KMS-11 (cell line): ENCODE measurements around the gene KANSL1.

Experiments
- H2AFZ ChIP-seq: fragments of 200-600 bp; sonication (generic); 2 replicates; pipeline ENCODE4 v1.6.1; 2016; ENCODE audit warnings: antibody characterized with exemption, mixed run types, low read depth
- H3K27ac ChIP-seq: fragments of 200-600 bp; sonication (generic); 2 replicates; pipeline ENCODE4 v1.6.1; 2016; ENCODE audit warnings: mild to moderate bottlenecking, mixed run types
- H3K27me3 ChIP-seq: fragments of 200-600 bp; sonication (generic); 2 replicates; pipeline ENCODE4 v1.6.1; 2017; ENCODE audit warnings: mild to moderate bottlenecking, low read depth, mixed run types, moderate library complexity; ENCODE audit not compliant: insufficient read depth
- H3K36me3 ChIP-seq: fragments of 200-600 bp; sonication (generic); 2 replicates; pipeline ENCODE4 v1.6.1; 2017; ENCODE audit warnings: mild to moderate bottlenecking, mixed run types; ENCODE audit not compliant: insufficient read depth
- H3K4me1 ChIP-seq: fragments of 200-600 bp; sonication (generic); 2 replicates; pipeline ENCODE4 v1.6.1; 2016; ENCODE audit warnings: mild to moderate bottlenecking, low read depth, mixed run types; ENCODE audit not compliant: poor library complexity, severe bottlenecking
- H3K4me2 ChIP-seq: fragments of 200-600 bp; sonication (generic); 2 replicates; pipeline ENCODE4 v1.7.0; 2016; ENCODE audit warnings: mild to moderate bottlenecking, mixed run types
- H3K4me3 ChIP-seq: fragments of 200-600 bp; sonication (generic); IDR thresholded peaks from 2 replicates; pipeline ENCODE4 v1.6.1; 2017; ENCODE audit warnings: low read depth, low read length, mixed read lengths; ENCODE audit not compliant: insufficient read depth
- H3K79me2 ChIP-seq: fragments of 200-600 bp; sonication (generic); 2 replicates; pipeline ENCODE4 v1.6.1; 2016; ENCODE audit warnings: low read depth, mixed run types; ENCODE audit not compliant: insufficient read depth
- H3K9ac ChIP-seq: fragments of 200-600 bp; sonication (generic); 2 replicates; pipeline ENCODE4 v1.6.1; 2016; ENCODE audit warnings: mild to moderate bottlenecking, mixed run types
- H4K20me1 ChIP-seq: fragments of 200-600 bp; sonication (generic); 2 replicates; pipeline ENCODE4 v1.6.1; 2016; ENCODE audit warnings: mild to moderate bottlenecking, mixed run types; ENCODE audit not compliant: insufficient read depth
- TF ChIP-seq, protein P1 (sequence below): fragments of 200-600 bp; sonication (generic); conservative IDR thresholded peaks from 2 replicates; pipeline ENCODE4 v1.6.1; 2017; ENCODE audit warnings: low read depth, mild to moderate bottlenecking, antibody characterized with exemption, low read length, moderate library complexity, mixed read lengths

KANSL1 gene

DNA sequence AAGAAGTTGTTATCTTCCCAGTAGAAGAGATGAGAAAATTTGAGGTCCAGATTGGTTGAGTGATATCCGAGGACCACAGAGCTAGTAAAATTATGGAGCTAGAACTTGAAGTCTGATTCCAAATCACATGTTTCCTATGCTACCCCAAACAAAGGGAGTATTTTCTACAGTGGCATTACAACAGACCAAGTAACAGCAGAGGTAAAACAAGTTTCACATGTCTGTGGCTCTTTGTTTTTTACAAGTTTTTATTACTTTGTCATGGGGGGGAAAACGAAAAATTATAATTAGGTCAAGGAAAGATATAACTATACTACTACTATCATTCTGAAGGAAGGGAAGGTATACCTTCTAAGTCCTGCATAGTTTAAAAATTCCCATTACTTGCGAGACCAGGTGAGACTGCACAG is 49.4 kb downstream of the KANSL1 start:
- H4K20me1 ChIP-seq = peaks cover 39% of the 10 kb centered on the region
- H3K27ac ChIP-seq = peak overlapping the region; percentile 63
- H3K79me2 ChIP-seq = peaks cover 99% of the 10 kb centered on the region
- H3K9ac ChIP-seq = peak overlapping the region; percentile 12; the same call in 1 of the 2 replicates
- TF ChIP-seq, protein P1, sequence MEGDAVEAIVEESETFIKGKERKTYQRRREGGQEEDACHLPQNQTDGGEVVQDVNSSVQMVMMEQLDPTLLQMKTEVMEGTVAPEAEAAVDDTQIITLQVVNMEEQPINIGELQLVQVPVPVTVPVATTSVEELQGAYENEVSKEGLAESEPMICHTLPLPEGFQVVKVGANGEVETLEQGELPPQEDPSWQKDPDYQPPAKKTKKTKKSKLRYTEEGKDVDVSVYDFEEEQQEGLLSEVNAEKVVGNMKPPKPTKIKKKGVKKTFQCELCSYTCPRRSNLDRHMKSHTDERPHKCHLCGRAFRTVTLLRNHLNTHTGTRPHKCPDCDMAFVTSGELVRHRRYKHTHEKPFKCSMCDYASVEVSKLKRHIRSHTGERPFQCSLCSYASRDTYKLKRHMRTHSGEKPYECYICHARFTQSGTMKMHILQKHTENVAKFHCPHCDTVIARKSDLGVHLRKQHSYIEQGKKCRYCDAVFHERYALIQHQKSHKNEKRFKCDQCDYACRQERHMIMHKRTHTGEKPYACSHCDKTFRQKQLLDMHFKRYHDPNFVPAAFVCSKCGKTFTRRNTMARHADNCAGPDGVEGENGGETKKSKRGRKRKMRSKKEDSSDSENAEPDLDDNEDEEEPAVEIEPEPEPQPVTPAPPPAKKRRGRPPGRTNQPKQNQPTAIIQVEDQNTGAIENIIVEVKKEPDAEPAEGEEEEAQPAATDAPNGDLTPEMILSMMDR = no peak
- H3K27me3 ChIP-seq = no peaks in the 10 kb centered on the region
- H2AFZ ChIP-seq = no peak overlapping the region
- no peak overlapping the region for H3K4me3 ChIP-seq
- peak overlapping the region; percentile 75 for H3K4me2 ChIP-seq
- H3K36me3 ChIP-seq = no peaks in the 10 kb centered on the region
- H3K4me1 ChIP-seq = peaks cover 98% of the 10 kb centered on the region

- Histone ChIP-seq H4K20me1 (peaks cover 49% of the 10 kb centered on the region), H3K9ac (no peak overlapping the region), H3K4me1 (peaks cover 96% of the 10 kb centered on the region), H3K79me2 (peaks cover 99% of the 10 kb centered on the region), H3K36me3 (no peaks in the 10 kb centered on the region), H3K27me3 (no peaks in the 10 kb centered on the region), H3K27ac (no peak overlapping the region), H2AFZ (no peak overlapping the region), H3K4me3 (no peak overlapping the region), H3K4me2 (peak overlapping the region; percentile 25; the same call in 1 of the 2 replicates)
- TF ChIP-seq, protein P1 = no peak
Observed at GRCh38 chr17:46141645-46142044, 51.6 kb downstream of the KANSL1 start.

- peaks cover 98% of the 10 kb centered on the region for H3K4me1 ChIP-seq
- peaks cover 99% of the 10 kb centered on the region for H3K79me2 ChIP-seq
- TF ChIP-seq, protein P1 = no peak
- H2AFZ ChIP-seq = no peak overlapping the region
- H3K36me3 ChIP-seq = no peaks in the 10 kb centered on the region
- peaks cover 49% of the 10 kb centered on the region for H4K20me1 ChIP-seq
- no peak overlapping the region for H3K27ac ChIP-seq
- H3K27me3 ChIP-seq = no peaks in the 10 kb centered on the region
- H3K4me2 ChIP-seq = peak overlapping the region; percentile 25
- no peak overlapping the region for H3K9ac ChIP-seq
- H3K4me3 ChIP-seq = no peak overlapping the region
Observed at GRCh38 chr17:46140645-46141197, 52.5 kb downstream of the KANSL1 start.

DNA sequence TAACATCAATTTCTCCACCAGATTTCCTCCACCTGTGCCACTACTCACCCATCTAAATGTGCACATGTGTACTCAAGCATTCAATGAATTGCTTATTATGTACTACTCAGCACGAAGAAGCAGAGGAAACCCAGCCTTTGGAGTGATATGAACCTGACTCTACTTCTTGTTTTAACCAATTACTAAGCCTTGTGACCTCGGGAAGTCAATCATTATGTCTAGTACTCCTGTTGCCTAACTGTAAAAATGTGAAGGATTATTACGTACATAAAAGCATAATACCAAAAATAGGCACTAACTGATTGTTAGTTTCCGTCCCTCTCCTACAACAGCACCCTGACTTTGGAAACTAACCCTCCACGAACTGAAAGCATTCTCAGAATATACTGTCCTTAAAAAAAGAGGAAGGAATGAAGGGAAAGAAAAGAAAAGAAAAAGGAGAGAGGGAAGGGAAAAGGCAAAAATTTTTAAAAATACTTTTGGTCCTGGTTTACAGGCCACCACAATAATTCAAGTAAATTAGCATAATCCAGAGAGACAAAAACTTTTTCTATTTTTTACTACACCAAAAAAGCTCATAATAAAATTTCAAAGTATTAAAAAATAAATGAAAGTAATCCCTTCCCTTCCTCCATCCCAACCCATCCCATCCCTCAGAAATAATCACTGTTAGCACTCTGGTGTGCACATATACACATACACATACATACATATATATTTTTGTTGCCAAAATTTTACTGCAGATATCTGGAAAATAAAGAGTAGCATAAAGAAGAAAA is 53.6 kb downstream of the KANSL1 start:
- peaks cover 90% of the 10 kb centered on the region for H3K4me1 ChIP-seq
- H3K36me3 ChIP-seq = no peaks in the 10 kb centered on the region
- H4K20me1 ChIP-seq = peaks cover 45% of the 10 kb centered on the region
- no peaks in the 10 kb centered on the region for H3K27me3 ChIP-seq
- TF ChIP-seq, protein P1 = no peak
- no peak overlapping the region for H3K4me3 ChIP-seq
- no peak overlapping the region for H3K9ac ChIP-seq
- peaks cover 99% of the 10 kb centered on the region for H3K79me2 ChIP-seq
- no peak overlapping the region; the same call in 1 of the 2 replicates for H3K4me2 ChIP-seq
- H2AFZ ChIP-seq = no peak overlapping the region
- no peak overlapping the region for H3K27ac ChIP-seq
